HepG2 (cell line): Measurements from ENCODE around the gene NFXL1. TPM values are rescaled to one million over a fixed set of nuclear protein-coding genes. Genes with fewer than 3 reads are reported as not detected.

Source experiments
- FOXK2 ChIP-seq: fragments of 450-650 bp; IDR thresholded peaks from 2 replicates; pipeline ENCODE4 v1.6.1; 2016
- GFI1 ChIP-seq: sonication (generic); formaldehyde crosslinking; IDR thresholded peaks from 2 replicates; pipeline ENCODE4 v1.5.0; 2020; ENCODE audit warnings: missing genetic modification reagents, mild to moderate bottlenecking, borderline replicate concordance
- ISX ChIP-seq: sonication (generic); formaldehyde crosslinking; conservative IDR thresholded peaks from 2 replicates; pipeline ENCODE4 v1.5.0; 2020; ENCODE audit warnings: missing genetic modification reagents
- MAF1 ChIP-seq: sonication (generic); formaldehyde crosslinking; IDR thresholded peaks from 2 replicates; pipeline ENCODE4 v1.5.0; 2020; ENCODE audit warnings: missing genetic modification reagents, borderline replicate concordance
- MED1 ChIP-seq: sonication (generic); formaldehyde crosslinking; IDR thresholded peaks from 2 replicates; pipeline ENCODE4 v1.4.0; 2020; ENCODE audit warnings: missing genetic modification reagents
- MTA1 ChIP-seq: sonication (generic); formaldehyde crosslinking; IDR thresholded peaks from 2 replicates; pipeline ENCODE4 v1.4.0; 2020; ENCODE audit warnings: missing genetic modification reagents, mild to moderate bottlenecking, borderline replicate concordance
- ONECUT2 ChIP-seq: sonication (generic); formaldehyde crosslinking; IDR thresholded peaks from 2 replicates; pipeline ENCODE4 v1.4.0; 2020; ENCODE audit warnings: missing genetic modification reagents
- PCBP2 ChIP-seq: fragments of 200-400 bp; formaldehyde crosslinking; optimal IDR thresholded peaks from 2 replicates; pipeline ENCODE3; 2018; ENCODE audit warnings: low read length, low read depth; ENCODE audit not compliant: poor library complexity, severe bottlenecking
- SSRP1 ChIP-seq: IDR thresholded peaks from 2 replicates; pipeline ENCODE4 v1.6.1; 2016; ENCODE audit warnings: control low read depth
- TP53 ChIP-seq: sonication (generic); formaldehyde crosslinking; conservative IDR thresholded peaks from 2 replicates; pipeline ENCODE4 v1.4.0; 2020; ENCODE audit warnings: missing genetic modification reagents
- ZNF225 ChIP-seq: sonication (generic); formaldehyde crosslinking; IDR thresholded peaks from 2 replicates; pipeline ENCODE4 v1.4.0; 2020; ENCODE audit warnings: mild to moderate bottlenecking, missing genetic modification reagents
- ZNF260 ChIP-seq: sonication (generic); formaldehyde crosslinking; IDR thresholded peaks from 2 replicates; pipeline ENCODE4 v1.4.0; 2020; ENCODE audit warnings: missing genetic modification reagents, low read depth, mild to moderate bottlenecking, borderline replicate concordance
- ZNF274 ChIP-seq: sonication (generic); formaldehyde crosslinking; IDR thresholded peaks from 2 replicates; pipeline ENCODE4 v1.5.1; 2020; ENCODE audit warnings: mild to moderate bottlenecking, missing genetic modification reagents
- ZNF326 ChIP-seq: sonication (generic); formaldehyde crosslinking; IDR thresholded peaks from 2 replicates; pipeline ENCODE4 v1.4.0; 2020; ENCODE audit warnings: missing genetic modification reagents, borderline replicate concordance
- ZNF441 ChIP-seq: sonication (generic); formaldehyde crosslinking; IDR thresholded peaks from 2 replicates; pipeline ENCODE4 v1.7.0; 2021; ENCODE audit warnings: missing genetic modification reagents, borderline replicate concordance
- ZNF660 ChIP-seq: sonication (generic); formaldehyde crosslinking; IDR thresholded peaks from 2 replicates; pipeline ENCODE4 v1.5.1; 2020; ENCODE audit warnings: mild to moderate bottlenecking, low read depth, missing genetic modification reagents, borderline replicate concordance
- polyA plus RNA-seq, 8 experiments: library from polyadenylated mRNA; depleted of rRNA in 3 of 8; stranded (reverse) in 7 of 8; unstranded in 1 of 8; fragments of >200 nt; fragmentation: Illumina TruSeq in 4 of 8; extraction: Trizol in 4 of 8; gene quantifications; 2 replicates each; pipeline versions ENCODE4 v1.2.1 to v1.2.3, GENCODE V29; 2011 to 2016; ENCODE audit warnings: low read depth in 4 of 8, missing spikeins in 1 of 8, mixed read lengths in 1 of 8; ENCODE audit not compliant: insufficient read depth in 1 of 8
- total RNA-seq, 5 experiments: library from RNA; depleted of rRNA; stranded (reverse); fragments of >200 nt; fragmentation: Illumina TruSeq; extraction: Trizol; gene quantifications; 2 replicates each; pipeline ENCODE4 v1.2.3, GENCODE V29; 2016; ENCODE audit warnings: low read depth in 1 of 5
- TF ChIP-seq, protein P1 (sequence below): sonication (generic); formaldehyde crosslinking; IDR thresholded peaks from 2 replicates; pipeline ENCODE4 v1.9.0; 2021; ENCODE audit warnings: missing genetic modification reagents, mild to moderate bottlenecking, borderline replicate concordance
- TF ChIP-seq, protein P2 (sequence below): sonication (generic); formaldehyde crosslinking; conservative IDR thresholded peaks from 2 replicates; pipeline ENCODE4 v1.4.0; 2020; ENCODE audit warnings: missing genetic modification reagents
- TF ChIP-seq, protein P3 (sequence below): sonication (generic); formaldehyde crosslinking; IDR thresholded peaks from 2 replicates; pipeline ENCODE4 v1.8.0; 2022; ENCODE audit warnings: low read depth, missing genetic modification reagents
- TF ChIP-seq, protein P4 (sequence below): sonication (generic); formaldehyde crosslinking; IDR thresholded peaks from 2 replicates; pipeline ENCODE4 v1.4.0; 2020; ENCODE audit warnings: low read depth, missing genetic modification reagents

The NFXL1 gene
- total and polyA plus RNA-seq, 2 of the 13 experiments (the other 11 are each of a cell fraction or from before 2014, with no cell fraction given) = 12.0 to 18.6 TPM

DNA sequence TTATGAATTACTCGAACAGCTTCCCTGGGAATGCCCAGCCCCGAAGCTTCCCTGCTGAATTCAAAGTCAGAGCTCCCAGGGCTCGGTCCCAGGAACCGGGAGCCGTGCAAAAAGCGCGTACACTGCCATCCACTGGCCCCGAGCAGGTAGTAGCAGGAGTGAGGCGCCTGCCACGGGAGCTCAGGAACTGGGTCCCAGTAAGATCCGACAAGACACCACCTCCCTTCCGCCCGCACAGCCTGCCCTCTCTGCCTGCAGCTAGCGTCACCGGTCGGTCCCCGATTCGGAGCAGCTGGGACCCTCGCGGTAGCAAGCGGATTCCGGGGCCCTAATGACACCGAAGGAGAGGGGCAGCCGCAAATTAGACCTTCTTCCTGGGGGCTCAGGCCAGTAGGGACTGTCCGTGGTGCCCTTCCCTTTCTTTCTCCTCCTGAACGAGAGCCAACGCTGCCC lies 77.7 kb downstream of the NFXL1 start (continued):
- TF ChIP-seq ZNF660 (CRISPR knock-in tag) (no peak), PCBP2 (no peak), GFI1 (CRISPR knock-in tag) (no peak), SSRP1 (no peak), ZNF326 (CRISPR knock-in tag) (no peak), ZNF260 (CRISPR knock-in tag) (no peak), ISX (no peak), ONECUT2 (no peak), MED1 (CRISPR knock-in tag) (peak; percentile 40; the same call in 1 of the 2 replicates), MAF1 (CRISPR knock-in tag) (peak; percentile 58; the same call in 1 of the 2 replicates), ZNF441 (CRISPR knock-in tag) (no peak), TP53 (CRISPR knock-in tag) (no peak), ZNF274 (no peak), ZNF225 (no peak), MTA1 (CRISPR knock-in tag) (no peak), FOXK2 (no peak)
- TF ChIP-seq, protein P1, sequence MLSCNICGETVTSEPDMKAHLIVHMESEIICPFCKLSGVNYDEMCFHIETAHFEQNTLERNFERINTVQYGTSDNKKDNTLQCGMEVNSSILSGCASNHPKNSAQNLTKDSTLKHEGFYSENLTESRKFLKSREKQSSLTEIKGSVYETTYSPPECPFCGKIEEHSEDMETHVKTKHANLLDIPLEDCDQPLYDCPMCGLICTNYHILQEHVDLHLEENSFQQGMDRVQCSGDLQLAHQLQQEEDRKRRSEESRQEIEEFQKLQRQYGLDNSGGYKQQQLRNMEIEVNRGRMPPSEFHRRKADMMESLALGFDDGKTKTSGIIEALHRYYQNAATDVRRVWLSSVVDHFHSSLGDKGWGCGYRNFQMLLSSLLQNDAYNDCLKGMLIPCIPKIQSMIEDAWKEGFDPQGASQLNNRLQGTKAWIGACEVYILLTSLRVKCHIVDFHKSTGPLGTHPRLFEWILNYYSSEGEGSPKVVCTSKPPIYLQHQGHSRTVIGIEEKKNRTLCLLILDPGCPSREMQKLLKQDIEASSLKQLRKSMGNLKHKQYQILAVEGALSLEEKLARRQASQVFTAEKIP (CRISPR knock-in tag) = no peak
- TF ChIP-seq, protein P2, sequence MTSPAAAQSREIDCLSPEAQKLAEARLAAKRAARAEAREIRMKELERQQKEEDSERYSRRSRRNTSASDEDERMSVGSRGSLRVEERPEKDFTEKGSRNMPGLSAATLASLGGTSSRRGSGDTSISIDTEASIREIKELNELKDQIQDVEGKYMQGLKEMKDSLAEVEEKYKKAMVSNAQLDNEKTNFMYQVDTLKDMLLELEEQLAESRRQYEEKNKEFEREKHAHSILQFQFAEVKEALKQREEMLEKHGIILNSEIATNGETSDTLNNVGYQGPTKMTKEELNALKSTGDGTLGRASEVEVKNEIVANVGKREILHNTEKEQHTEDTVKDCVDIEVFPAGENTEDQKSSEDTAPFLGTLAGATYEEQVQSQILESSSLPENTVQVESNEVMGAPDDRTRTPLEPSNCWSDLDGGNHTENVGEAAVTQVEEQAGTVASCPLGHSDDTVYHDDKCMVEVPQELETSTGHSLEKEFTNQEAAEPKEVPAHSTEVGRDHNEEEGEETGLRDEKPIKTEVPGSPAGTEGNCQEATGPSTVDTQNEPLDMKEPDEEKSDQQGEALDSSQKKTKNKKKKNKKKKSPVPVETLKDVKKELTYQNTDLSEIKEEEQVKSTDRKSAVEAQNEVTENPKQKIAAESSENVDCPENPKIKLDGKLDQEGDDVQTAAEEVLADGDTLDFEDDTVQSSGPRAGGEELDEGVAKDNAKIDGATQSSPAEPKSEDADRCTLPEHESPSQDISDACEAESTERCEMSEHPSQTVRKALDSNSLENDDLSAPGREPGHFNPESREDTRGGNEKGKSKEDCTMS = no peak
- TF ChIP-seq, protein P3, sequence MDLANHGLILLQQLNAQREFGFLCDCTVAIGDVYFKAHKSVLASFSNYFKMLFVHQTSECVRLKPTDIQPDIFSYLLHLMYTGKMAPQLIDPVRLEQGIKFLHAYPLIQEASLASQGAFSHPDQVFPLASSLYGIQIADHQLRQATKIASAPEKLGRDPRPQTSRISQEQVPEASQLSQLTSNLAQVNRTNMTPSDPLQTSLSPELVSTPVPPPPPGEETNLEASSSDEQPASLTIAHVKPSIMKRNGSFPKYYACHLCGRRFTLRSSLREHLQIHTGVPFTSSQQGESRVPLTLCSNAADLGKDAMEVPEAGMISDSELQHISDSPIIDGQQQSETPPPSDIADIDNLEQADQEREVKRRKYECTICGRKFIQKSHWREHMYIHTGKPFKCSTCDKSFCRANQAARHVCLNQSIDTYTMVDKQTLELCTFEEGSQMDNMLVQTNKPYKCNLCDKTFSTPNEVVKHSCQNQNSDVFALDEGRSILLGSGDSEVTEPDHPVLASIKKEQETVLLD (CRISPR knock-in tag) = no peak
- TF ChIP-seq, protein P4, sequence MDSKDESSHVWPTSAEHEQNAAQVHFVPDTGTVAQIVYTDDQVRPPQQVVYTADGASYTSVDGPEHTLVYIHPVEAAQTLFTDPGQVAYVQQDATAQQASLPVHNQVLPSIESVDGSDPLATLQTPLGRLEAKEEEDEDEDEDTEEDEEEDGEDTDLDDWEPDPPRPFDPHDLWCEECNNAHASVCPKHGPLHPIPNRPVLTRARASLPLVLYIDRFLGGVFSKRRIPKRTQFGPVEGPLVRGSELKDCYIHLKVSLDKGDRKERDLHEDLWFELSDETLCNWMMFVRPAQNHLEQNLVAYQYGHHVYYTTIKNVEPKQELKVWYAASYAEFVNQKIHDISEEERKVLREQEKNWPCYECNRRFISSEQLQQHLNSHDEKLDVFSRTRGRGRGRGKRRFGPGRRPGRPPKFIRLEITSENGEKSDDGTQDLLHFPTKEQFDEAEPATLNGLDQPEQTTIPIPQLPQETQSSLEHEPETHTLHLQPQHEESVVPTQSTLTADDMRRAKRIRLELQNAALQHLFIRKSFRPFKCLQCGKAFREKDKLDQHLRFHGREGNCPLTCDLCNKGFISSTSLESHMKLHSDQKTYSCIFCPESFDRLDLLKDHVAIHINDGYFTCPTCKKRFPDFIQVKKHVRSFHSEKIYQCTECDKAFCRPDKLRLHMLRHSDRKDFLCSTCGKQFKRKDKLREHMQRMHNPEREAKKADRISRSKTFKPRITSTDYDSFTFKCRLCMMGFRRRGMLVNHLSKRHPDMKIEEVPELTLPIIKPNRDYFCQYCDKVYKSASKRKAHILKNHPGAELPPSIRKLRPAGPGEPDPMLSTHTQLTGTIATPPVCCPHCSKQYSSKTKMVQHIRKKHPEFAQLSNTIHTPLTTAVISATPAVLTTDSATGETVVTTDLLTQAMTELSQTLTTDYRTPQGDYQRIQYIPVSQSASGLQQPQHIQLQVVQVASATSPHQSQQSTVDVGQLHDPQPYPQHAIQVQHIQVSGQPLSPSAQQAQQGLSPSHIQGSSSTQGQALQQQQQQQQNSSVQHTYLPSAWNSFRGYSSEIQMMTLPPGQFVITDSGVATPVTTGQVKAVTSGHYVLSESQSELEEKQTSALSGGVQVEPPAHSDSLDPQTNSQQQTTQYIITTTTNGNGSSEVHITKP = no peak
